Activated naive CD8-positive, alpha-beta T cell treated with anti-CD3 and anti-CD28 coated beads for 36 hours (primary cell): ENCODE data around the gene TBC1D1. TPM values are rescaled to one million over a fixed set of nuclear protein-coding genes. Genes with fewer than 3 reads are reported as not detected.
A peak's percentile ranks its signal among the peaks of the same experiment; 100 is the strongest.

Experiments used
- DNase-seq: peaks from one replicate; pipeline ENCODE4 v3.0.0; 2021
- H3K27ac Mint-ChIP-seq: one replicate; pipeline ENCODE4 v1.8.0; 2022; ENCODE audit warnings: mild to moderate bottlenecking, moderate library complexity, mixed read lengths
- H3K27me3 Mint-ChIP-seq: one replicate; pipeline ENCODE4 v1.8.0; 2022; ENCODE audit warnings: mild to moderate bottlenecking, mixed read lengths
- H3K36me3 Mint-ChIP-seq: one replicate; pipeline ENCODE4 v1.8.0; 2021; ENCODE audit warnings: mild to moderate bottlenecking, mixed read lengths
- H3K4me1 Mint-ChIP-seq: one replicate; pipeline ENCODE4 v1.8.0; 2021; ENCODE audit warnings: mixed read lengths
- H3K4me3 Mint-ChIP-seq: one replicate; pipeline ENCODE4 v1.8.0; 2022; ENCODE audit warnings: mild to moderate bottlenecking, moderate library complexity, mixed read lengths
- H3K9me3 Mint-ChIP-seq: one replicate; pipeline ENCODE4 v1.8.0; 2022; ENCODE audit warnings: mixed read lengths
- total RNA-seq, 2 experiments: library from RNA; stranded (reverse); gene quantifications; one replicate each; pipeline ENCODE4 v1.2.3, GENCODE V29; 2021

Gene TBC1D1
- total RNA-seq, 2 experiments from 2014 or later, result 79.6 to 80.3 TPM

DNA sequence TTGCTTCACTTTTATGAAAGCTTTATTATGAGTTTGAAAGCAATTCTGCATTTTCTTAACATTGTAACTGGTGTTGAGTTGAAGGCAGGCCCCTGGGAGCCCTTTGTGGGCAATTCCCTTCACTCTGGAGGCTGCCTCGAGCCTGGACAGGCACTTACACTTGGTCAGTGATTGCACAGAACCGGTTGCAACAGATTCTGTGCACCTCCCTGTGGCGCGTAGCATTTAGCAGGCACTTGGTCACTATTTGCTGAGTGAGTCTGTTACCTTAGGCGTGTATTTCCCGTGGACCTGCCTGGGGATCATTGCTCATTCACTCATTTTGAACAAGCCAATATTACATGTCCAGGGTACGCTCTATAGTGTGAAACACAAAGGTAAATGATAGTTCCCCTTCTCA is 149.7 kb downstream of the TBC1D1 start:
- no peak for DNase-seq
- no peaks in the 10 kb centered on the region for H3K4me1 Mint-ChIP-seq
- H3K27ac Mint-ChIP-seq, result no peak overlapping the region
- peaks cover 15% of the 10 kb centered on the region for H3K36me3 Mint-ChIP-seq
- H3K27me3 Mint-ChIP-seq, result no peaks in the 10 kb centered on the region
- no peak overlapping the region for H3K4me3 Mint-ChIP-seq
- no peaks in the 10 kb centered on the region for H3K9me3 Mint-ChIP-seq

DNA sequence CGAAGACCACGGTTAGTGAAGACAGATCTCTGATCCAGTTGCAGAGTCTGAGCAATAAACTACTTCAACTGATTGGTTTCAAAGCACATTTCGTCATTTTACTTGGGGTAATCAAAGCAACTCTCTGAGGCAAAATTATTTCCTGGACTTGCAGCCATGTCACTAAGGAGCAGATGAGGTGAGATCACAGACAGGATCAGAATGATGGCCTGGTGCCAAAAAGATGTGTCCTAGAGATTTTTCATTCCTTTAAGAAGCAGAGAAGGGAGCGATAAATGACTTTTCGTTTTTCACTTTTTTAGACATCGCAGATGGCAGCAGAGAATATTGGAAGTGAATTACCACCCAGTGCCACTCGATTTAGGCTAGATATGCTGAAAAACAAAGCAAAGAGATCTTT is 153.2 kb downstream of the TBC1D1 start:
- Mint-ChIP-seq H3K4me1 (no peaks in the 10 kb centered on the region), H3K36me3 (peaks cover 14% of the 10 kb centered on the region), H3K9me3 (no peaks in the 10 kb centered on the region), H3K27me3 (no peaks in the 10 kb centered on the region), H3K27ac (no peak overlapping the region), H3K4me3 (no peak overlapping the region)
- no peak for DNase-seq

DNA sequence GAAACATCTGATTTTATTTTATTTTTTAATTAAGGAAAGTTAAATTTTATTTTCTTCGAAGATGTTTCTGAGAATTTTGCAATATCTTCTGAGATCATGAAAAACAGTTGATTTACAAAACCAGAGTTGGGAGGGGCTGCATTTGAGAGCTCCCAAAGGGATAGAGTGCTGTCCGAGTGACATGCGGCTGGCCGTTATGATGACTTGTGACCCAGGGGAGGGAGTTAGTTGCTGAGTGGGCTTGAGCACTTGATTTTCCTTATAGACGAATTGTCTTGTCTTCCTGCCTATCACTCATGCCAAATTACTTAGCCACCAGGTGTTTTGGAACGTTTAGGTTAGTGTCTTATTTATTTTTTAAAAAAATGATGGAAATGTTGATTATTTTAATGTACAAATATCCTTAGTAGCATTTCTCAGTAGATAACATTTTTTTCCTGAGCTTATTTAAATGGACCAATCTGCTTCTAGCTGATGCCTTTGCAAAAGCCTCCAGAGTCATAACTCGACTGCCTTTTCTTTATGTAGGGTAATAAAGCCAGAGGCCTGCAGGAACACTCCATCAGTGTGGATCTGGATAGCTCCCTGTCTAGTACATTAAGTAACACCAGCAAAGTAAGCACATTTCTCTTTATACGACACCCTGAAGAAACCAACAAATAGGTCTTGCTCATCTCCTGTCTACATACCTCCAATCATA is 154.6 kb downstream of the TBC1D1 start:
- H3K27ac Mint-ChIP-seq, result no peak overlapping the region
- H3K27me3 Mint-ChIP-seq, result no peaks in the 10 kb centered on the region
- peaks cover 14% of the 10 kb centered on the region for H3K36me3 Mint-ChIP-seq
- no peaks in the 10 kb centered on the region for H3K9me3 Mint-ChIP-seq
- no peaks in the 10 kb centered on the region for H3K4me1 Mint-ChIP-seq
- H3K4me3 Mint-ChIP-seq, result no peak overlapping the region
- no peak for DNase-seq

DNA sequence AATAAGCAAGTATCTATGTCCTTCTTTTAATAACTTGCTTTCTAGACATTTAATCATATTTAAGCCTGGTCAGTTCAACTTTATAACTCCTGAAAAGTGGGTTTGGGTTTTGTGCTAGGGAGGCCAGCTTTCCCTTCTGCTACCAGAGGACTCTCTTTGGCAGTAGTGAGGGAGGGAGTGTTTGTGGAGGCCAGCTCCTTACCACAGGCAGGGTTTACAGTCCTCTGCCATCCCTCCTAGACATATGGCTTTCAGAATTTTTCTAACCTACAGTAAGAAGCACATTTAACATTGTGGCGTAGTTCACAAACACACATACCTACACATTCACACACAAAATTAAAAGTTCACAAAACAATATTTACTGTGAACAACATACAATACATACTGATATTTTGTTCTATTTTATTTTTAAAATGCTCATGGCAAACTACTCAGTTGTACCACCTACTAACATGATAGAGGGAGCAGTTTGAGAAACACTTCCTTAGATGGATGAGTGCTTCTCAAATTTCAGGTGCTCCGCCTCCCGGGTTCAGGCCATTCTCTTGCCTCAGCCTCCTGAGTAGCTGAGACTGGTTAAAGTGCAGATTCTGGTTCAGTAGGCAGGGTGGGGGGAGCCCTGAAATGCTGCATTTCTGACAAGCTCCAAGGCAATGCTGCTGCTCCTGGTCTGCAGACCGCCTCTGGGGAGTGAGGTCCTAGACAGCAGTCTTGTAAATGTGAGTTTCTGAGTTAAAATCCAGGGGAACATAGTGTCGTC is 156.0 kb downstream of the TBC1D1 start:
- Mint-ChIP-seq H3K27ac (no peak overlapping the region), H3K4me3 (no peak overlapping the region), H3K4me1 (no peaks in the 10 kb centered on the region), H3K36me3 (peaks cover 5% of the 10 kb centered on the region), H3K9me3 (no peaks in the 10 kb centered on the region), H3K27me3 (no peaks in the 10 kb centered on the region)
- no peak for DNase-seq

DNA sequence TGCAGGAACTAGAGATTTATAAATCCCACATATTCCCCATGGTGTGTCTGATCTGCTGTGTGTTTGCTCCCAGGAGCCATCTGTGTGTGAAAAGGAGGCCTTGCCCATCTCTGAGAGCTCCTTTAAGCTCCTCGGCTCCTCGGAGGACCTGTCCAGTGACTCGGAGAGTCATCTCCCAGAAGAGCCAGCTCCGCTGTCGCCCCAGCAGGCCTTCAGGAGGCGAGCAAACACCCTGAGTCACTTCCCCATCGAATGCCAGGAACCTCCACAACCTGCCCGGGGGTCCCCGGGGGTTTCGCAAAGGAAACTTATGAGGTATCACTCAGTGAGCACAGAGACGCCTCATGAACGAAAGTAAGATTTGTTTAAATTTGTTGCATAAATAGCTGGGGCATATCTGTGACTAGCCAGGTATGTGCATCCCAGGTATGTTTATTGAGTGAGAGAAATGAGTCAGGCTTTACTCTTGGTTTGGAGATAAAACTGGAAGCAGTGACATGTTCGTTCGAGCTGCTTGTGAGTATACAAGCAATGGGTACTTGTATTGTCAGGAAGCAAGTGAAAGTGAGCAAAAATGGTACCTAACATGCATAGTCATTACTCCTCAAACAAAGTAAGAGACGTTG is 158.8 kb downstream of the TBC1D1 start:
- Mint-ChIP-seq H3K27ac (peak overlapping the region; percentile 16), H3K4me1 (no peaks in the 10 kb centered on the region), H3K4me3 (no peak overlapping the region), H3K36me3 (no peaks in the 10 kb centered on the region), H3K9me3 (no peaks in the 10 kb centered on the region), H3K27me3 (no peaks in the 10 kb centered on the region)
- no peak for DNase-seq

DNA sequence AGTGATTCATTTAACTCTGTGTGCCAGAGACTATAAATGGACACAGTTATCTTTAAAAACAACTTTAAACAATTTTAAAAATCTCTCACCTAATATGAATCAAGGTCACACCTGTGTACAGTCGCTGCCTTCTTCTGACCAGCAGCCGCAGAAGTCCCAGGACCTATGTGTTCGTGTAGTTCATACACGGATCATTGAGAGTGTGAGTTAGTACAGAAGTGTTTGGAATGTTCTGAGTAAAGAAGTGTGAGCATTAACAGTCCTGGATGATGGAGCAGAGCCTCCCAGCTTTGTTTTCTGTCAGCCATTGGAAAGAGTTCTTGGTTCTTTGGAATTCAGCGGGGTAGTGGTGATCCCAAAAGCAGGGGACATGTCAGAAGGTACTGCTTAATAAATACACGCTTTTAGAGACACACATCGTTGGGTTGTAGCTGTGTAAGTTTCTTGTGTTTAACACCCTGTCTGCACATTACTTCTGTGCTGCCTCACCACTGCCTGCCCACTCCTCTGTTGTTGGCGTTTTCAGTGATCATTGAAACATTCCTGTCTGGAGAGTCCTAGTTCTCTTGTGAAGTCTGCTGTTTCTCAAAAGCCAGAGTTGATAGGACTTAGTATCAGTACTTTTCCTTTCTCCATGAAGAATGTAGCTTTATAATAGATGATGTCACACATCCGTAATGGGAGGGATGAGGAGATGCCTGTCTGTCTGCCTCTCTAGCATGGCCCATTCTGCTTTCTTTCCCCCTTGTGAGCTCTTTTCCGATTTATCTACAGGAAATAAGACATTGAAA is 159.9 kb downstream of the TBC1D1 start:
- H3K4me1 Mint-ChIP-seq, result no peaks in the 10 kb centered on the region
- no peak overlapping the region for H3K27ac Mint-ChIP-seq
- no peaks in the 10 kb centered on the region for H3K27me3 Mint-ChIP-seq
- no peaks in the 10 kb centered on the region for H3K9me3 Mint-ChIP-seq
- no peaks in the 10 kb centered on the region for H3K36me3 Mint-ChIP-seq
- no peak for DNase-seq
- H3K4me3 Mint-ChIP-seq, result no peak overlapping the region

DNA sequence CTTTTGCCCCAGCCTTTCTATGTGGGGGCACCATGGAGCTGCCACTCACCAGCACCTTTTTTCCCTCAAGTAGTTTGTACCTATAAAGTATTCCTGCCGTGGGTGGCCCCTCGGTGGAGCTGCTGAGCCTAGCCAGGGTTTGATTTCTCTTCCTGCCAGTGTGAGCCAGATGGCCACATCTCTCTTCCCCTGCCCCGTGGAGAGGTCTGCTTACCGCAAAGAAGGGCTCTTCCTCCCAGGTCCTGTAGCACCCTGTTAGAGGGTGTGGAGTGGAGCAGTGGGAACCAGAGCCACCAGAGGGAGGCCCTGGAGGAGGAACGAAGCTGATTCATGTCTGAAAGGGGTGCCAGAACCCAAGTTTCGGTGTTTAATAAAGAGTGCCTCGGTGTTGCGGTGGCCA is 164.7 kb downstream of the TBC1D1 start:
- H3K9me3 Mint-ChIP-seq, result no peaks in the 10 kb centered on the region
- peaks cover 8% of the 10 kb centered on the region for H3K36me3 Mint-ChIP-seq
- no peak overlapping the region for H3K4me3 Mint-ChIP-seq

DNA sequence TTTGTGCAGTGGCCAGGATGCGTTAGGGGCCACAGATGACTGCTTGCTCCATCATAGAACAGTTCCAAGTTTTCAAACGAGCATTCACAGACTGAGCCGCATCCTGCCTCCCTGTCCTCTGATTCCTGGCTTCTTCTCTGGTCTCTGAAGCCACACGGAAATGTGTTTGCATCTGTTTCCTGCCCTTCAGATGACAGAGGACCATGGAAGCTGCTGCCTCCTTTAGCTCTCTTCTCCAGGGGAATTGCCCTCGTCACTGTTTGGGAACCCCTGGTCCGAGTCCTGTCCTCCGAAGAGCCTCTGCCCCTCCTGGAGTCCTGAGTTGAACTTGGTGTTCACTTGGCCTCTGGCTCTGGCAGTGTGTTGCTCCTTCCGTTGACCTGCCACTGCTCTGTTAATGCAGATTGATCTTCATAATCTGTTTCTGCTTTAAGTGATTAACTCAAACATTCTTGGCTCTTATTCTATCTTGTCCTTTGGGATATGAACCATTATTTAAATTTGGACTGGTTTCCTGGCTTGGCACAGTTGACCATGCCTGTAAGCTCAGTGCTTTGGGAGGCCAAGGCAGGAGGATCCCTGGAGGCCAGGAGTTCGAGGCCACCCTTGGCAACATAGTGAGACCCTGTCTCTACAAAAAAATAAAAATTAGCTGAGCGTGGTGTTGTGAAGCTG is 165.3 kb downstream of the TBC1D1 start:
- peaks cover 3% of the 10 kb centered on the region for H3K4me1 Mint-ChIP-seq
- H3K9me3 Mint-ChIP-seq, result no peaks in the 10 kb centered on the region
- peaks cover 11% of the 10 kb centered on the region for H3K36me3 Mint-ChIP-seq
- no peaks in the 10 kb centered on the region for H3K27me3 Mint-ChIP-seq
- H3K27ac Mint-ChIP-seq, result no peak overlapping the region
- no peak overlapping the region for H3K4me3 Mint-ChIP-seq
- DNase-seq, result no peak

More for the DNA sequence above, 164.7 kb downstream of the TBC1D1 start:
- no peak overlapping the region for H3K27ac Mint-ChIP-seq
- no peak for DNase-seq
- no peaks in the 10 kb centered on the region for H3K4me1 Mint-ChIP-seq
- no peaks in the 10 kb centered on the region for H3K27me3 Mint-ChIP-seq

DNA sequence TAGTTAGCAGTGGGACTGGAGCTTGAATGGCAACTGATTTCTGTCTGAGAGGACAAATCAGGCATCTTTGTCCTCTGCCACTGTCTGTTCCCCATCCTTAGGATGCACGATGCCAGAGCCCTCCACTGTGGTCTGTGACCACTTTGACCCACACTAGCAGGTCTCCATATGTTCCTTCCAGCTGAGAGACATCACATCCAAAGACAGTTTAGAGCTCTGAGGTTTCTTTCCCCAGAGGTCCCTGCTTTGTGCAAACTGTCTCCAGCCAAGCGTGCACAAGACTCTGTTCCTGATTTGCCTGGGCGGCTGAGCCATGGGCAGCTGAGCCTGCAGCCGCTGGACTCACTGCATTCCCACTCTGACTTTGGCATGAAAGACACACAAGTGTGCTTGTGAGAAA is 167.3 kb downstream of the TBC1D1 start:
- no peak for DNase-seq
- Mint-ChIP-seq H3K9me3 (no peaks in the 10 kb centered on the region), H3K36me3 (peaks cover 17% of the 10 kb centered on the region), H3K27me3 (no peaks in the 10 kb centered on the region), H3K4me3 (no peak overlapping the region), H3K27ac (no peak overlapping the region), H3K4me1 (peaks cover 17% of the 10 kb centered on the region)

DNA sequence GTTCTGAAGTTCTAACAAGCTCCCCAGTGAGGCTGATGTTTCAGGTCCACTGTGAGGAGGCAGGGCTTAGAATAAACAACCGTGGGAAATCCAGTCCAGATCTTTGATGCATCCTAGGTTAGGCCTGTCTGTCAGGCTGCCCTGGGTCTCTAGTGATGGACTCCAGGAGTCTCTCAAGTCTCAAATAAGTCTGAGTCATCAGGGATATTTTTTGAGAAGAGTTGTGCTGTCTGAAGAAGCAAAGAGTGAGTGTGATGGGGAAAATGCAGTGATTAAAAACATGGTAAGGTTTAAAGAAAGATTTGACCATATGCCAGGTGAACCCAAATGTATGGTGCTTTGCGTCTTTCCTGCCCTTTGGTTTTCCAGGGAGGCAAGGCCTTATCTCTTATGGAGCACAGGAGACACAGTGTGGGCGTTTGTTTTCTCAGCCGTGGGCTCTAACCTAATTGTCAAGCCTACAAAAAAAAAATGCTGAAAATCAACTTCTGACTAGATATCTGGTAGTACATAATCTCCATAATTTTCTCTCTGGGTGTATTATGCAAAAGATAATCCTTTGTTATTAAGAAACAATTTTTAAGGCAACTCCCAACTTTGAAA is 170.0 kb downstream of the TBC1D1 start:
- H3K36me3 Mint-ChIP-seq, result peaks cover 20% of the 10 kb centered on the region

DNA sequence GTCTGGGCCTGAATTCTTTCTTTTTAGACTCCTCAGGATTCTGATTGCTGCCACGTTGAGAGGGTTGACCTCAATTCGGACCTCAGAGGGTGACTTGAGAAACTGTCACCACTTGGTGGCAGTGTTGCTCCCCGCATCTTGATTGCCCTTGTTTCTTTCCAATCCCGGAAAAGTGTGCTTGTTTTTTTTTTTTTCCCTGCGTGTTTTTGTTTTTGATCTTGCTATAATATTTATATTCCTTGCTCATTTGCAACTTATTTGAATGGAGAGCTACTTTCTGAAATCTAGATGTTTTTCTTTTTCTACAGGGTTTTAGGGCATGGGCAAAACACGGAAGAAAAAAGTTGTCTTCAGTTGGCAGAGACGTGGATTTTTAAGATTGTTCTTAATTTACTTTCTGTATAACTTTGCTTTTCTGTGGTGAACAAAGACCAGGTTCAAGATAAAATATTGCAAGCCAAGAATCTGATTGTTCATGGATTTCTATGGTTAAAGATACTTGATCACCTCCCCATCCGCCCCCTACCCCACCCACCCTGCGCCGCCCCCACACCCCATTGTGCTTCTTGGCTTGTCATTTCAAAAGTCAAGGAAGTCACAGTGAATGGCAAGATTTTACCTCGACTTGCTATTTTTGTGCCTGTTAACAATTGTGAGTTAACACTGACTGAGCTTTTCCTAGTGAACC is 171.3 kb downstream of the TBC1D1 start:
- Mint-ChIP-seq H3K27ac (peak overlapping the region; percentile 84), H3K9me3 (no peaks in the 10 kb centered on the region), H3K4me3 (peak overlapping the region; percentile 78), H3K36me3 (peaks cover 19% of the 10 kb centered on the region), H3K27me3 (no peaks in the 10 kb centered on the region), H3K4me1 (peaks cover 18% of the 10 kb centered on the region)
- DNase-seq, result peak; percentile 45

More for the DNA sequence above, 170.0 kb downstream of the TBC1D1 start:
- DNase-seq, result no peak
- Mint-ChIP-seq H3K27me3 (no peaks in the 10 kb centered on the region), H3K27ac (peak overlapping the region; percentile 61), H3K4me3 (no peak overlapping the region), H3K9me3 (no peaks in the 10 kb centered on the region), H3K4me1 (peaks cover 18% of the 10 kb centered on the region)

DNA sequence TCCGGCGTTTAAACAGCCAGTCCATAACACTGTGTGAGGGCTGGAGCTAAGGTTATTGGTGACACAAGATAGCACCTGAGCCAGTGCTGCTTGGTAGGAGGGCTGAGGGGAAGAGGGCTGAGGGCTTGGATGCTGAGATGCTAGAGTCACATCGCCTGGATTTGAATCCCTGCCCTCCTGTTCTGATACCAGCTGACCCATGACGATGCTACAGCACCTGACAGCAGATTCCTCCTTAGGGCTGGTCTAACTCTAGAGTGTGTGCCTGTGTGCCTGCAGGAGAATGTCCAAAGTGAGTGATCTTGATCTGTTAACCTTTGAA is 171.9 kb downstream of the TBC1D1 start:
- Mint-ChIP-seq H3K27me3 (no peaks in the 10 kb centered on the region), H3K9me3 (no peaks in the 10 kb centered on the region), H3K36me3 (peaks cover 18% of the 10 kb centered on the region), H3K27ac (no peak overlapping the region), H3K4me1 (peaks cover 18% of the 10 kb centered on the region), H3K4me3 (peak overlapping the region; percentile 6)
- no peak for DNase-seq

DNA sequence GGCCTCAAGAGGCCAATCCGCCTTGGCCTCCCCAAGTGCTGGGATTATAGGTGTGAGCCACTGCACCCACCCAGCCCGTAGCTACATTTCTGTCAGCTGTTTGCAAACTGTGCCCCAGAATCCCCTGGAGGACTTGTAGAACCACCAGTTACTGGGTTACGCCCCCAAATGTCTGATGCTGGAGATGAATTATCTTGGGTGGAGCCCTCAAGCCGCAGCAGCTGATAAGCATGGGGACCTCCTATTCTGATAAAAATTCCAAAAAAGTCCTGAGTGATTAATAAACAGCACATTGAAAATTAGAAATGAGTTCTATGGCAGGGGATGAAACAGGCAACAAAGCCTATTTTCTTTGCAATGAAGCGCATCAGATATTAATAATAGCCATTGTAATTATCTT is 174.3 kb downstream of the TBC1D1 start:
- Mint-ChIP-seq H3K27ac (no peak overlapping the region), H3K4me3 (no peak overlapping the region), H3K36me3 (peaks cover 13% of the 10 kb centered on the region), H3K27me3 (no peaks in the 10 kb centered on the region), H3K4me1 (peaks cover 30% of the 10 kb centered on the region), H3K9me3 (no peaks in the 10 kb centered on the region)
- DNase-seq, result no peak

DNA sequence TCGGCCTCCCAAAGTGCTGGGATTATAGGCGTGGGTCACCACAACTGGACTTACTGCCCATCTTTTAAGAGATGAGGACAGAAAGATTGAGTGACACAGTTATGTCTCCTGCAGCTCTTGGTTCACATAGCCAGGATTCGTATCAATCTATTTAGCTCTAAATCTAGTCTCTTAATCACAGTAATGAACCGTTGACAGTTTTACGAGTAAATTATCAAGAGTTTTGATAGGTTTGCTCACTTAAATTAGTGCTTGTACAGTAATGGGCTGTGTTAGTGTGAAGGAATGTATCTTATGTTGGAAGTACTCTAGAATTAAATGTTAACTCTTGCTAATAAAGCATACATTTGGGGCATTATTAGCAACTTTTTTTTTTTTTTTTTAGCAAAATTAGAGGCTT is 175.0 kb downstream of the TBC1D1 start:
- Mint-ChIP-seq H3K27me3 (no peaks in the 10 kb centered on the region), H3K27ac (no peak overlapping the region), H3K4me1 (peaks cover 28% of the 10 kb centered on the region), H3K9me3 (no peaks in the 10 kb centered on the region), H3K36me3 (peaks cover 10% of the 10 kb centered on the region), H3K4me3 (no peak overlapping the region)
- DNase-seq, result no peak
